Smooth muscle cell (in vitro differentiated cells): ENCODE data around the gene KCNJ3. TPM values are rescaled to one million over a fixed set of nuclear protein-coding genes. Genes with fewer than 3 reads are reported as not detected.

Experiments
- DNase-seq: peaks from one replicate; lab custom pipeline; 2025; ENCODE audit not compliant: unreplicated experiment; lab: John Stamatoyannopoulos, UW
- H2AFZ ChIP-seq: fragments of 200-600 bp; sonication (generic); 2 replicates; pipeline ENCODE4 v1.6.0; 2016; ENCODE audit warnings: antibody characterized with exemption, low read depth, mild to moderate bottlenecking
- H3F3A ChIP-seq: fragments of 200-600 bp; sonication (generic); 2 replicates; pipeline ENCODE4 v1.6.0; 2017; ENCODE audit warnings: antibody characterized with exemption, low read depth
- H3K27ac ChIP-seq: fragments of 200-600 bp; sonication (generic); 2 replicates; pipeline ENCODE4 v1.5.1; 2016; ENCODE audit warnings: low read depth, mild to moderate bottlenecking
- H3K27me3 ChIP-seq: fragments of 200-600 bp; sonication (generic); 2 replicates; pipeline ENCODE4 v1.6.1; 2016; ENCODE audit warnings: low read depth, mild to moderate bottlenecking
- H3K36me3 ChIP-seq: fragments of 200-600 bp; sonication (generic); 2 replicates; pipeline ENCODE4 v1.5.1; 2016; ENCODE audit warnings: low read depth
- H3K4me1 ChIP-seq: fragments of 200-600 bp; sonication (generic); 2 replicates; pipeline ENCODE4 v1.5.1; 2016; ENCODE audit warnings: low read depth
- H3K4me2 ChIP-seq: fragments of 200-600 bp; sonication (generic); 2 replicates; pipeline ENCODE4 v1.6.0; 2016; ENCODE audit warnings: mild to moderate bottlenecking
- H3K4me3 ChIP-seq: fragments of 200-600 bp; sonication (generic); 2 replicates; pipeline ENCODE4 v1.5.1; 2016; ENCODE audit warnings: mild to moderate bottlenecking
- H3K79me2 ChIP-seq: fragments of 200-600 bp; sonication (generic); 2 replicates; pipeline ENCODE4 v1.6.0; 2016; ENCODE audit warnings: low read depth, mild to moderate bottlenecking
- H3K9ac ChIP-seq: fragments of 200-600 bp; sonication (generic); 2 replicates; pipeline ENCODE4 v1.6.0; 2016; ENCODE audit warnings: low read depth
- H3K9me3 ChIP-seq: fragments of 200-600 bp; sonication (generic); replicated peaks from 2 replicates; pipeline ENCODE4 v1.5.1; 2016; ENCODE audit warnings: low read depth
- H4K20me1 ChIP-seq: fragments of 200-600 bp; sonication (generic); 2 replicates; pipeline ENCODE4 v1.6.0; 2016; ENCODE audit warnings: low read depth
- CTCF ChIP-seq: fragments of 200-600 bp; sonication (generic); IDR thresholded peaks from 2 replicates; pipeline ENCODE4 v1.5.1; 2017; ENCODE audit warnings: borderline replicate concordance, mild to moderate bottlenecking, antibody characterized with exemption; ENCODE audit not compliant: insufficient read depth, poor library complexity, severe bottlenecking
- WGBS: methylation state at CpG from one replicate; pipeline ENCODE4 v1.1.7; 2016; ENCODE audit warnings: low lambda C conversion rate; 5-methylcytosine and 5-hydroxymethylcytosine counted together
- polyA plus RNA-seq: library from polyadenylated mRNA; unstranded; fragments of >200 nt; fragmentation: Nextera tagmentation; extraction: Ambion mirVana; gene quantifications from 2 replicates; pipeline ENCODE4 v1.2.1, GENCODE V29; 2016
- total RNA-seq: library from RNA; depleted of rRNA; stranded (reverse); fragments of >200 nt; gene quantifications from 2 replicates; pipeline ENCODE4 v1.2.3, GENCODE V29; 2014

The KCNJ3 gene
- total and polyA plus RNA-seq, 2 experiments from 2014 or later, result 0.22 TPM; not detected in 1

- H3K9me3 ChIP-seq, result no peaks in the 10 kb centered on the region
- no peaks in the 10 kb centered on the region for H3F3A ChIP-seq
Observed at GRCh38 chr2:154709215-154709614, 10.7 kb downstream of the KCNJ3 start.

GRCh38 chr2:154710078-154710477 is 11.6 kb downstream of the KCNJ3 start:
- Histone ChIP-seq H3K4me2 (no peak overlapping the region), H3K4me3 (no peak overlapping the region), H3F3A (no peaks in the 10 kb centered on the region), H3K27ac (no peak overlapping the region), H2AFZ (no peak overlapping the region), H3K9ac (no peak overlapping the region), H3K79me2 (no peaks in the 10 kb centered on the region), H4K20me1 (no peaks in the 10 kb centered on the region), H3K36me3 (no peaks in the 10 kb centered on the region), H3K9me3 (no peaks in the 10 kb centered on the region), H3K27me3 (no peaks in the 10 kb centered on the region), H3K4me1 (peaks cover 12% of the 10 kb centered on the region)
- no peak for DNase-seq
- 97% methylated on average over 2 of the region's 2 CpGs for WGBS
- no peak for TF ChIP-seq CTCF

More at GRCh38 chr2:154709215-154709614, 10.7 kb downstream of the KCNJ3 start:
- 93% methylated on average over 3 of the region's 3 CpGs for WGBS
- Histone ChIP-seq H3K27ac (no peak overlapping the region), H3K4me3 (no peak overlapping the region), H3K27me3 (no peaks in the 10 kb centered on the region), H4K20me1 (no peaks in the 10 kb centered on the region), H3K79me2 (no peaks in the 10 kb centered on the region), H2AFZ (no peak overlapping the region), H3K4me1 (peaks cover 12% of the 10 kb centered on the region), H3K36me3 (no peaks in the 10 kb centered on the region), H3K9ac (no peak overlapping the region), H3K4me2 (no peak overlapping the region)
- no peak for DNase-seq
- no peak for TF ChIP-seq CTCF

- H3K4me2 ChIP-seq, result no peak overlapping the region
- no peaks in the 10 kb centered on the region for H3K27me3 ChIP-seq
- DNase-seq, result no peak
- H3F3A ChIP-seq, result no peaks in the 10 kb centered on the region
- no peak overlapping the region for H3K9ac ChIP-seq
- H3K27ac ChIP-seq, result no peak overlapping the region
- H3K36me3 ChIP-seq, result no peaks in the 10 kb centered on the region
- WGBS, result 93% methylated on average over 2 of the region's 2 CpGs
- no peak overlapping the region for H2AFZ ChIP-seq
- no peak for TF ChIP-seq CTCF
- H3K79me2 ChIP-seq, result no peaks in the 10 kb centered on the region
- peaks cover 12% of the 10 kb centered on the region for H3K4me1 ChIP-seq
- no peaks in the 10 kb centered on the region for H4K20me1 ChIP-seq
- H3K9me3 ChIP-seq, result no peaks in the 10 kb centered on the region
- H3K4me3 ChIP-seq, result no peak overlapping the region
Observed at GRCh38 chr2:154710685-154711084, 12.2 kb downstream of the KCNJ3 start.

- Histone ChIP-seq H3K4me3 (no peak overlapping the region), H4K20me1 (no peaks in the 10 kb centered on the region), H3K79me2 (no peaks in the 10 kb centered on the region), H3F3A (no peaks in the 10 kb centered on the region), H3K9me3 (no peaks in the 10 kb centered on the region), H3K36me3 (no peaks in the 10 kb centered on the region), H3K4me2 (no peak overlapping the region), H3K27me3 (no peaks in the 10 kb centered on the region), H3K4me1 (peaks cover 12% of the 10 kb centered on the region), H3K9ac (no peak overlapping the region), H3K27ac (no peak overlapping the region), H2AFZ (no peak overlapping the region)
- DNase-seq, result no peak
- no peak for TF ChIP-seq CTCF
Observed at GRCh38 chr2:154713675-154714074, 15.2 kb downstream of the KCNJ3 start.
